ENCODE data around the gene LRRTM4.

GRCh38 chr2:77434880-77435279, 87.3 kb downstream of the LRRTM4 start:
- no peak for TF ChIP-seq POLR2AphosphoS5 (IDR thresholded peaks at IDR 0.05; ENCODE audit: low read depth, low read length)
- TF ChIP-seq POLR2A (IDR thresholded peaks at IDR 0.05; ENCODE audit: low read depth, low read length): no peak
- no peak for TF ChIP-seq SPI1 (IDR thresholded peaks at IDR 0.05; ENCODE audit: low read depth, low read length)
- TF ChIP-seq TAF1 (IDR thresholded peaks at IDR 0.05; ENCODE audit: low read depth, low read length): no peak

Measured in GM12891 (cell line).